Tibial nerve (tissue), 4 donors: ENCODE measurements around the gene GCDH. TPM values are rescaled to one million over a fixed set of nuclear protein-coding genes. Genes with fewer than 3 reads are reported as not detected.
A peak's percentile ranks its signal among the peaks of the same experiment; 100 is the strongest.
"Not testable (repeated sequence)": the region's sequence is repeated elsewhere in the genome, so short reads cannot be mapped to it uniquely, and the experiment has no call there.

Source experiments
- DNase-seq, 2 donors: peaks; one replicate each; pipeline ENCODE4 v3.0.0-alpha.2; 2019; ENCODE audit warnings: low spot score in 2 of 2
- H3K27ac ChIP-seq, 4 donors: fragments of 200-600 bp; sonication (generic) in 3 of 4; one replicate each; pipeline ENCODE4 v1.5.1; 2017 to 2019; ENCODE audit warnings: mild to moderate bottlenecking in 1 of 4
- H3K27me3 ChIP-seq, 2 donors: fragments of 200-600 bp; sonication (generic) in 1 of 2; one replicate each; pipeline versions ENCODE4 v1.5.1 to v1.6.0; 2017 to 2019
- H3K36me3 ChIP-seq, 3 donors: fragments of 200-600 bp; sonication (generic); one replicate each; pipeline ENCODE4 v1.5.1; 2018 to 2019
- H3K4me1 ChIP-seq, 4 donors: fragments of 200-600 bp; sonication (generic) in 3 of 4; one replicate each; pipeline ENCODE4 v1.5.1; 2017 to 2019
- H3K4me3 ChIP-seq, 4 donors: fragments of 200-600 bp; sonication (generic) in 3 of 4; one replicate each; pipeline ENCODE4 v1.5.1; 2017 to 2019; ENCODE audit warnings: mild to moderate bottlenecking in 1 of 4, moderate library complexity in 1 of 4
- H3K9me3 ChIP-seq, 4 donors: fragments of 200-600 bp; sonication (generic) in 3 of 4; one replicate each; pipeline ENCODE4 v1.5.1; 2017 to 2019
- CTCF ChIP-seq, 5 experiments: fragments of 200-600 bp in 3 of 5; fragments of 450-650 bp in 2 of 5; sonication (generic) in 3 of 5; IDR thresholded peaks; one replicate each; pipeline ENCODE4 v1.5.1; 2016 to 2019; ENCODE audit warnings: antibody characterized with exemption in 5 of 5, mild to moderate bottlenecking in 3 of 5, moderate library complexity in 2 of 5
- EP300 ChIP-seq, 2 donors: sonication (generic); formaldehyde crosslinking; IDR thresholded peaks; one replicate each; pipeline ENCODE4 v1.6.1; 2017; ENCODE audit warnings: antibody characterized with exemption in 2 of 2, mild to moderate bottlenecking in 1 of 2
- POLR2A ChIP-seq, 2 donors: fragments of 450-650 bp; IDR thresholded peaks; one replicate each; pipeline ENCODE4 v1.6.1; 2017; ENCODE audit warnings: antibody characterized with exemption in 2 of 2, mild to moderate bottlenecking in 2 of 2, moderate library complexity in 2 of 2
- WGBS, 2 donors: methylation state at CpG; one replicate each; pipeline ENCODE4 v1.1.5; 2018; 5-methylcytosine and 5-hydroxymethylcytosine counted together
- total RNA-seq, 4 donors: library from RNA; depleted of rRNA; stranded (reverse); fragments of >200 nt; gene quantifications; one replicate each; pipeline ENCODE4 v1.1.0, GENCODE V29; 2016

GCDH gene
- total RNA-seq, 4 donors from 2014 or later, result 50.4 to 68.0 (median 64.6) TPM

GRCh38 chr19:12886651-12886968 is 4.3 kb upstream of the GCDH start:
- H3K4me1 ChIP-seq, result peaks cover 0 to 33% (median 13%) of the 10 kb centered on the region in 4 donors
- H3K9me3 ChIP-seq, result peaks cover 0 to 15% (median 0%) of the 10 kb centered on the region in 4 donors
- 78 to 88% methylated on average over 5 of the region's 5 CpGs for WGBS, 2 donors
- no peak for DNase-seq
- no peak overlapping the region for H3K4me3 ChIP-seq
- peaks cover 0 to 38% of the 10 kb centered on the region in 2 donors for H3K27me3 ChIP-seq
- TF ChIP-seq EP300 (IDR thresholded peaks at IDR 0.05) (no peak), POLR2A (IDR thresholded peaks at IDR 0.05) (no peak), CTCF (IDR thresholded peaks at IDR 0.05) (no peak)
- H3K36me3 ChIP-seq, result no peaks in the 10 kb centered on the region
- H3K27ac ChIP-seq, result no peak overlapping the region

GRCh38 chr19:12886969-12887747 is 3.8 kb upstream of the GCDH start, which contains the start of gene KLF1:
Gene KLF1 (minus strand): TSS chr19:12887201. CDS start chr19:12887140, 61 bp downstream.
- no peak for DNase-seq
- peaks cover 0 to 15% (median 0%) of the 10 kb centered on the region in 4 donors for H3K9me3 ChIP-seq
- H3K36me3 ChIP-seq, result no peaks in the 10 kb centered on the region
- H3K27ac ChIP-seq, result no peak within 1 kb of the TSS
- H3K4me3 ChIP-seq, result peak within 1 kb of the TSS in 1 of 4 donors; percentile 42
- TF ChIP-seq POLR2A (IDR thresholded peaks at IDR 0.05), result no peak
- TF ChIP-seq EP300 (IDR thresholded peaks at IDR 0.05), result no peak
- no peak for TF ChIP-seq CTCF (IDR thresholded peaks at IDR 0.05)
- H3K27me3 ChIP-seq, result peaks cover 0 to 38% of the 10 kb centered on the region in 2 donors
- H3K4me1 ChIP-seq, result peaks cover 0 to 33% (median 18%) of the 10 kb centered on the region in 4 donors
- 65 to 71% methylated on average over 15 to 17 of the region's 17 CpGs for WGBS, 2 donors

DNA sequence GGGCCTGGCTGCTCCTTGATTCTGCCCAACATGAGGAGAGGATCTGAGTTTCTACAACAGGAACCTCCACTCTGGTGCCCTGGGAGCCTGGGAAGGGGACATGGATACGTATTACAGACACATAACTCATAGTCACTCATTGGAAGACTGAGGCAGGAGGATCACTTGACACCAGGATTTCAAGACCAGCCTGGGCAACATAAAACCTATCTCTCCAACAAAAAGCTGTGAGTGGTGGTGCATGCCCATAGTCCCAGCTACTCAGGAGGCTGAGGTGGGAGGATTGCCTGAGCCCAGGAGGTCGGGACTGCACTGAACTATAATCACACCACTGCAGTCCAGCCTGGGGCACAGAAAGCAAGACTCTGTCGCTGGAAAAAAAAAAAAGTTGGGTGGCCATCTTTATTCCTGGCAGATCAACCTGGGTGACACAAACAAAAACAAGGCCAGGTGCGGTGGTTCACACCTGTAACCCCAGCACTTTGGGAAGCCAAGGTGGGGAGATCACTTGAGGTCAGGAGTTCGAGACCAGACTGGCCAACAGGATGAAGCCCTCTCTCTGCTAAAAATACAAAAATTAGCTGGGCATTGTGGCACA is 2.9 kb upstream of the GCDH start:
- Histone ChIP-seq H3K4me1 (peaks cover 0 to 39% (median 22%) of the 10 kb centered on the region in 4 donors), H3K4me3 (no peak overlapping the region), H3K27ac (no peak overlapping the region), H3K27me3 (peaks cover 0 to 38% of the 10 kb centered on the region in 2 donors), H3K36me3 (peaks cover 0 to 2% (median 0%) of the 10 kb centered on the region in 3 donors), H3K9me3 (peaks cover 0 to 15% (median 0%) of the 10 kb centered on the region in 4 donors)
- no peak for TF ChIP-seq POLR2A (IDR thresholded peaks at IDR 0.05)
- TF ChIP-seq CTCF (IDR thresholded peaks at IDR 0.05), result no peak
- TF ChIP-seq EP300 (IDR thresholded peaks at IDR 0.05), result no peak
- DNase-seq, result no peak
- 64 to 70% methylated on average over 5 of the region's 5 CpGs for WGBS, 2 donors

GRCh38 chr19:12890299-12890786 is 617 bp upstream of the GCDH start:
- Histone ChIP-seq H3K4me3 (peak overlapping the region in 2 of 4 donors; percentile 89 to 100), H3K27me3 (peaks cover 0 to 18% of the 10 kb centered on the region in 2 donors), H3K27ac (peak overlapping the region; percentile 9 to 93 (median 86)), H3K36me3 (peaks cover 0 to 24% (median 4%) of the 10 kb centered on the region in 3 donors), H3K4me1 (peaks cover 0 to 37% (median 18%) of the 10 kb centered on the region in 4 donors)
- not testable (repeated sequence) for DNase-seq, H3K9me3 ChIP-seq
- WGBS, 2 donors, result 26 to 29% methylated on average over 10 of the region's 10 CpGs

GRCh38 chr19:12891553-12892021 is 627 bp downstream of the GCDH start:
- DNase-seq, result no peak
- H3K9me3 ChIP-seq, result no peaks in the 10 kb centered on the region
- peaks cover 0 to 35% (median 11%) of the 10 kb centered on the region in 3 donors for H3K36me3 ChIP-seq
- TF ChIP-seq POLR2A (IDR thresholded peaks at IDR 0.05) (no peak), CTCF (IDR thresholded peaks at IDR 0.05) (no peak), EP300 (IDR thresholded peaks at IDR 0.05) (no peak)
- 6 to 7% methylated on average over 23 of the region's 26 CpGs for WGBS, 2 donors
- H3K27me3 ChIP-seq, result peaks cover 0 to 6% of the 10 kb centered on the region in 2 donors
- peak overlapping the region; percentile 83 to 93 (median 88) for H3K27ac ChIP-seq
- H3K4me1 ChIP-seq, result peaks cover 0 to 29% (median 14%) of the 10 kb centered on the region in 4 donors
- peak overlapping the region; percentile 70 to 100 (median 94) for H3K4me3 ChIP-seq
